HG03095 (cell line): Measurements from ENCODE around the gene SLC6A19.
"Not testable (repeated sequence)": the region's sequence is repeated elsewhere in the genome, so short reads cannot be mapped to it uniquely, and the experiment has no call there.

Experiments
- ATAC-seq: cut with Tn5 transposase; IDR thresholded peaks from one replicate; pipeline ENCODE4 v1.9.1; 2021; ENCODE audit warnings: moderate library complexity; ENCODE audit not compliant: unreplicated experiment

SLC6A19 gene

DNA sequence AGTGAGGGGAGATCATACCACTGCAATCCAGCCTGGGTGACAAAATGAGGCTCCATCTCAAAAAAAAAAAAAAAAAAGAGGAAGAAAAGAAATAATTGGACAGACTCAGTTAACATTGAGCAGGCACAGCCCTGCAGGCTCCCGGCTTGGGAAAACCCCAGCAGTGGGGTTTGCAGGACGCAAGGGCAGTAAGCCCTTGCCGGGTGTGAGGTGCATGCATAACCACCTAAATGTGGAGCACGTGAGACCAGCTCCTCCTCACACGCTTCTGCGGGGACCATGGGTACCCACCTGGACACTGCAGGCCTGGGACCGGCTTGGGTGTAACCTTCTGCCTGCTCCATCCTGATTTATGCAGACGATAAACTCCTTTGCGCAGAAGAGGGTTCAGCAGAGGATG is 19.0 kb downstream of the SLC6A19 start:
- no peak for ATAC-seq

DNA sequence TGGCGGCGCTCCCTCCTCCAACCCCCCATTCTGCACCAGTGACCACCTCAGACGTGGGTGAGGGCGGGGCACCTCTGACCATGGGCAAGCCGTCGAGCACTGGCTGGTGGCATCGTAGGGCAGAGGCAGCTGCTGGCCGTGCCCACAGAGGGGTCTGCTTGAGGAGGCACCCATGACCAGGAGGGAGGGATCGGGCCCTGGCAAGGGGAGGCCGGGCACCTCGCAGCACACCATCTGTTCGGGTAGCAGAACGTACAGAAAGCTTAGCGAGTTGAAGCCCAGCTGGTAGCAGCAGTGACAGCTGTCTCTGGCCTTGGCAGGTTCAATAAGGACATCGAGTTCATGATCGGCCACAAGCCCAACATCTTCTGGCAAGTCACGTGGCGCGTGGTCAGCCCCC is 19.4 kb downstream of the SLC6A19 start:
- ATAC-seq = no peak

DNA sequence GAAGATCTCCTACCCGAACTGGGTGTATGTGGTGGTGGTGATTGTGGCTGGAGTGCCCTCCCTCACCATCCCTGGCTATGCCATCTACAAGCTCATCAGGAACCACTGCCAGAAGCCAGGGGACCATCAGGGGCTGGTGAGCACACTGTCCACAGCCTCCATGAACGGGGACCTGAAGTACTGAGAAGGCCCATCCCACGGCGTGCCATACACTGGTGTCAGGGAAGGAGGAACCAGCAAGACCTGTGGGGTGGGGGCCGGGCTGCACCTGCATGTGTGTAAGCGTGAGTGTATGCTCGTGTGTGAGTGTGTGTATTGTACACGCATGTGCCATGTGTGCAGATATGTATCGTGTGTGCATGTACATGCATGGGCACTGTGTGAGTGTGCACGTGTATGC is 20.3 kb downstream of the SLC6A19 start:
- no peak for ATAC-seq

DNA sequence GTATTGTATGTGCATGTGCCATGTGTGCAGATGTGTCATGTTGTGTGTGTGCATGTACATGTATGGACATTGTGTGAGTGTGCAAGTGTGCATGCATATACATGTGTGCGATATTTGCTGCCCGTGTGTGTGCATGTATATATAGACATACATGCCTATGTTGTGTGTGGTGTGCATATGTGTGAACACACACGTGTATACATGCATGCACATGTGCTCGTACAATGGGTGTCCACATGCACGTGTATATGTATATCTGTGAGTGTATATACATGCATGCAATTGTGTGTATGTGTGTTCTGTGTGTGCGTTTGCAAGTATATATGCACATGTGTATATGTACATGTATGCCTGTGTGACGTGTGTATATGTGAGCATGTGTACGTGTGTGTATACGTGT is 20.8 kb downstream of the SLC6A19 start:
- no peak for ATAC-seq

DNA sequence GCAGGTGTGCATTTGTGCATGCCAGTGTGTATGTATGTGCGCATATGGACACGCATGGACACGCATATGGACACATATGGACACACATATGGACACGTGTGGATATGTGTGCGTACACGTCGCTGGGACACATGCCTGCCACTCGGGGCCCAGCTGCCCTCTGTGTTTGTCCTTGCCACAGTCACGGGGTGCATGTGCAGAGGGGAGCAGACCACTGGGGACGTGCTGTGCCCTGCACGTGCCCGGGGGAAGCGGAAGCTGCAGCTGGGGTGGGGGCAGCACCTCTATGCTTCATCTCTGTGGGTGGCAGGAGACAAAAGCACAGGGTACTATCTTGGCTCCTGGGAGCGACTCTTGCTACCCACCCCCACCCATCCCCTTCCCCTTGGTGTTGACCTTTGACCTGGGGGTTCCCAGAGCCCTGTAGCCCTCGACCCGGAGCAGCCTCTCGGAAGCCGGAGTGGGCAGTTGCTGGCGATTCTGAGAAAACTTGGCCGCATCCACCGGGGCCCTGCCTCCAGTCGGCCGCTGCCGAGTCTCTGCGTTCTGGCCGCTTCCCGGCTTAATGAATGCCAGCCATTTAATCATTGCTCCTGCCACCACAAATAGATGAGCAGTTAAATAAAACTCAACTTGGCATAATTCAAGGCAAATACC is 21.4 kb downstream of the SLC6A19 start:
- ATAC-seq = no peak

DNA sequence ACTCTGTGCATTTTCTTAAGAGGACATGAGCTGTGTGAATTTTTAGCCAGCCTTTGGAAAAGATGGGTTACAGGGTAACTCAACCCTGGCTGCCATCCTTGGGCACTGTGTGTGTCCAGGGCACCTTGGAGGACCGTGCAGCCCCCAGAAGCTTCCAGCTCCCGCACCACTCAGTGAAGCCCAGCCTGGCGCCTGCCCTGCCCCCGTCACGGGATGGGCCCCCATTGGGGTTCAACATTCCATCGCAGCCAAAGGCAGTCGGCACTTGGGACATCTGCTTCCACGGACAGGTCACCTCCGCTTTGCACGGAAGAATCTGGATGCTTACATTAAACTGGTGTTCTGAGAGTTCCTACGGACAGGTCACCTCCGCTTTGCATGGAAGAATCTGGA is 21.9 kb downstream of the SLC6A19 start:
- no peak for ATAC-seq

DNA sequence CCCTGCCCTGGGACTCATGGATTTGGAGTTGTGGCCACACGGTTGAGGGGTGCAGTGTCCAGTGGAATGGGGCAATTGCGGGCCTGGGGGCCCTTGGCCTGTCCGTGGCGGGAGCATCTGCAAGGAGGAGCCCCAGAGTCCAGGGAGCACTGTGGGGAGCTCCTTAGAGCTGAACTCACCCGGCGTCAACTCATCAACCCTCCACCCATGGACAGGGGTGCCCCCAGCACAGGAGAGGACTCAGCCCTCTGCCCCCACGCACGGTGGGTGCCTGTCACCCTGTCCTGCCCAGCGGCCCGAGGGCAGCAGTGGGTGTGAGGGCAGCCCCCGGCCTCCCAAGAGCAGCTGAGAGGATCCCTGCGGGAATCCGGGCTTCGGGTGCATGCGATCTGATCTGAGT is 23.2 kb downstream of the SLC6A19 start:
- ATAC-seq = no peak

DNA sequence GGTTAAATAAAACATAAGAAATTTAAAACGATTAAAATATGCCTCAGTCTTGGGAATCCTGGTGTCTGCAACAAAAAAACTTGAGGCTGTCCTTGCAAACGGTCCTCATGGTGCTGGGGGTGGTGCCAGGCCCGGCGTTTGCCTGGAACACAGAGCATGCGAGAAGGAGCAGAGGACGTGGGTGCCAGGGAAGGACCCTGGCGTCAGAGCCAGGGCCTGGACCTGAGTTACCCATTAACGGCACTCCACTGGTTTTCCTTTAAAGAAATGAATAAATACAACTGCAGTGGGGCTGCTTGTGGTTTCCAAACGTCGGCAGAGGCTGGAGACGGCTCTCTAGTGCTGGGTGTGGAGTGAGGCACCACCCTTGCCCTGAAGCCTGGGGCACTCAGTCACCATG is 23.7 kb downstream of the SLC6A19 start, which contains the start of gene SLC6A18:
TSS of gene SLC6A18 (plus strand) at position 301 of the 400 bp plus-strand sequence. CDS start at position 398, 97 bp downstream.
- ATAC-seq = no peak

DNA sequence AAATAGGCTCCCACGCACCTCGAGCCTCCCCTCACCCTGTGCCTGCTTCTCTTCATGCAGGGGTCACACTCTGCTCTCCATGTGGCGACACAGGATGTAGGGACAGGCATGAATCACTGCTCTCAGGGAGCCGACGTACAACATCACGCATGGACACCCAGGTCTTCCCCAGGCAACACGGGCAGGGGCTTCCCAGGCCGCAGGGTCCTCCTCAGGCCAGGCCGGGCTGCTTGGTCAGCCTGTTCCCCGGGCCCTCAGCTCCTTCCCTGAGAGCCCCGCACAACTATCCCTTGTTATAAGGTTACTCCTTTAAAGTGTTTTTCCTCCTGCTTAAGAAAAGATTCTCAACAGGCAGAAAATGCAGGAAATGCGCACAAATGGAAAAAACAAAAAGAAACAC is 24.8 kb downstream of the SLC6A19 start:
- no peak for ATAC-seq

DNA sequence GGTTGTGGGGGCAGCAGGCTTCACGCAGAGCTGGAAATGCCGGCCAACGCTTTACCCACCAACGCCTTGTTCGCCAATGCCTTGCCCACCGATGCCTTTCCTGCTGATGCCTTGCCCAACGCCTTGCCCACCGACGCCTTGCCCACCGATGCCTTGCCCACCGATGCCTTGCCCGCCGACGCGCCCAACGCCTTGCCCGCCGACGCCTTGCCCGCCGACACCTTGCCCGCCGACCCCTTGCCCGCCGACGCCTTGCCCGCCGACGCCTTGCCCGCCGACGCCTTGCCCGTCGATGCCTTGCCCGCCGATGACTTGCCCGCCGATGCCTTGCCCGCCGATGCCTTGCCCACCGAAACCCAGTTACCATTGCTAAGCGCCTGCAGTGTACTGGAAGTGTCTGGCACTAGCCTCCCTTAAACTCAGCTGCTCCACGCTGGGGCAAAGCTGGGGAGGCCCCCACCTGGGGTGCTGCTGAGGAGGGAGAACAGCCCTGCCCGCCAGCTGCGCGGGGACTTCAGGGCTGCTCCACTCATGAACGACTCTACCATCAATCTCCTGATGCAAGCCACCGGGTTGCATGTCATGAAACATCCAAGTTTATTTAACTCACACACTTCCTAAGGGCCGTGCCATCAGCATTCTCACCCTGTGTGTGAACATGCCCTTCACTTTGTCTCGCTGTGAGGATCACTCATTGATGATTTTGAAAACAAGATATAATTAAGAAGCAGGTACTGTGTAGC is 25.6 kb downstream of the SLC6A19 start:
- no peak for ATAC-seq

DNA sequence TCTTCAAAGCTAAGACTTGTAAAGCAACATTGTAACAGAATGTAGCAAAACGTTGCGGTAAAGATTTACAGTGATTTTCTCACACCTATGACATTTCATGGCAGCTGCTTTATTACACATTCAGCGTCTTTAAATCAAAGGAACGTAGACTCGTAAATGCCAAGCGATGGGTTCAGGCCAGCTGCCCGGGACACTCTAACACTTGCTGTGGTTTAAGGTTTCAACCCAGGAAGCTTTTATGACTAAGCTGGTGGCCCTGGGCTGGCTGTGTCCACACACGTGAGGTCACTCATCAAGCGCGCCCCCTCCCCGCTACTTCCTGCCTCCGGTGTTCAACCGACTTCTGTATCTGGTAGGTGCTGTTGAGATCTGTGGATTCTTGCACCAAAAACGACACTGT is 26.3 kb downstream of the SLC6A19 start:
- ATAC-seq = no peak

DNA sequence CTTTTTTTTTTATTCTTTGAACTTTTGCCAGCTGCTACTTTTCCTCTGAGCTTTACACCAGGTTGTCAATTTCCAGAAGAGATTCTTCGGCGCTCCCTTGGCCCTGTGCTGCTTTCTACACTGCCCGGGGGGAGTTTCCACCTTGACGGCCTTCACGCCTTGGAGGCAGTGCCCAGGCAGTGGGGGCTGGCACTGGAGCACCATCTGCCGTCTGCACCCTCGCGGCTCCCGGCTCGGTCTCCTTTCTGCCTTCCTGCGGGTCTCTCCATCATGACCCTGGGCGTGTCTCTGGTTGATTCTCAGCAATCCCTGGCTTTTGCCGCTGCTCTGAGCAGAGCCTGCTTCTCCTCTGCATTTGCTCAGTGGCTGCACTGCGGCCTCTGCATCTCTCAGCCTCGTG is 26.7 kb downstream of the SLC6A19 start:
- ATAC-seq = no peak

DNA sequence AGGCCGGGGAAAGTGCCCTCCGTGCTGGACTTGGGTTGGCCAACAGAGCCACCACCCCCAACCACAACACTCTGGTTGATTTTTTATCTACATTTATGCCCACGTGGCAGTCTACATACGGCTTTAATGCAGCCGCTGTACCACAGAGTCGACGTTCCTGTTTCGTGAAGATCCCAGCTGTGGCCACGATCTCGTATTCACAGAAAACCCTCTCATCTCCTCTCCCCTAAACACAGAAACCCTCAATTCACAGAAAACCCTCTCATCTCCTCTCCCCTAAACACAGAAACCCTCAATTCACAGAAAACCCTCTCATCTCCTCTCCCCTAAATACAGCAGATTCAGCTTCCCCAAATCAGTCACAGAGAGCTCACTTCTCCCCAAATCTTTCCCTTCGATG is 27.6 kb downstream of the SLC6A19 start:
- not testable (repeated sequence) for ATAC-seq

DNA sequence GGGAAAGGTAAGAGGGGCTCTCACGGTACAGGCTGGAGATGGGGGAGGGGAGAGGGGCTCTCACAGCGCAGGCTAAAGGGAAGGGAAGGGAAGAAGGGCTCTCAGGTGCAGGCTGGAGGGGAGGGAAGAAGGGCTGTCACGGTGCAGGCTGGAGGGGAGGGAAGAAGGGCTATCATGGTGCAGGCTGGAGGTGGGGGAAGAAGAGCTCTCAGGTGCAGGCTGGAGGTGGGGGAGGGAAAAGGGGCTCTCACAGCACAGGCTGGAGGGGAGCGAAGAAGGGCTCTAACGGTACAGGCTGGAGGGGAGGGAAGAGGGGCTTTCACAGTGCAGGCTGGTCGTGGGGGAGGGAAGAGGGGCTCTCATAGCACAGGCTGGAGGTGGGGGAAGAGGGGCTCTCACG is 28.4 kb downstream of the SLC6A19 start:
- ATAC-seq = no peak

DNA sequence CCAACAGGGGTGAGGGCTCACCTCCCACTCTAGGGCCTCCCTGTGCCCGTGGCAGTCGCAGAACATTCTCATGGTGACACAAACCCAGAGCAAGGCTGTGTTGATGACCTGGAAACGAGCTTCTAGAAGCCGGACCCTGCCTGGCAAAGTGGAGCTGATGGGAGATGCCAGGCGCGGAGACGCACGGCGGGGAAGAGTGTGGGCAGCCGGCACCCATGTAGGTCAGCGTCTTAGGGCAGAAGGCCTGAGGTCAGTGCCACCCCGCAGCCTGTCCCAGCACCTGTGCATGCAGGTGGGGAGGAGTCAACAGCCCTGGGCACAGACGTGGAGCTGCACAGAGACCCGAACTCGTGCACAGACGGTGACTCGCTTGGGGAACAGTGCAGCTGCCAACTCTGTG is 29.2 kb downstream of the SLC6A19 start:
- ATAC-seq = no peak

DNA sequence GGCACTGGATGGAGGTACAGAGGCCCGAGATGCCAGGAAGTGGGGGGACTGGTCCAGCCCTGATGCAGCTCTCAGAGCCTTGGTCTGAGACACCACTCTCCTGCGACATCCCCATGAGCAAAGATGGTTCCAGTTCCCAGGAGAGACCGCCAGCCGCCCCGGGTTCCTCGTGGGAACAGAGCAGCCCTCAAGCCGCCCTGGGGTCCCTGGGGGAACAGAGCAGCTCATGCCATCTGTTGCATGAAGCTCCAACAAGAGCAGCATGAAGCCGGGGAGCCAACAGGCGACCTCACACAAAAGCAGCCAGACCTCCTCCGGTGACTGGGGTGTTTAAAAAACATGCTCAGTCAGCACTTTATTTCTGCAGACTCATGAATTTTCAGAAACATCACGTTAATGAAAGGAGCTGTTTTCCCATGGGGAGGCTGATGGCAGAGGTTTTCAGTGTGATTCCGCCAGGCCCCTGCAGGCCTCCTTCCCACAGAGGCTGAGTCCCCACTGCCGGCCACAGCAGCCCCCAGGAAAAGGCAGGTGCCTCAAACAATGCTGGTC is 30.0 kb downstream of the SLC6A19 start:
- no peak for ATAC-seq

DNA sequence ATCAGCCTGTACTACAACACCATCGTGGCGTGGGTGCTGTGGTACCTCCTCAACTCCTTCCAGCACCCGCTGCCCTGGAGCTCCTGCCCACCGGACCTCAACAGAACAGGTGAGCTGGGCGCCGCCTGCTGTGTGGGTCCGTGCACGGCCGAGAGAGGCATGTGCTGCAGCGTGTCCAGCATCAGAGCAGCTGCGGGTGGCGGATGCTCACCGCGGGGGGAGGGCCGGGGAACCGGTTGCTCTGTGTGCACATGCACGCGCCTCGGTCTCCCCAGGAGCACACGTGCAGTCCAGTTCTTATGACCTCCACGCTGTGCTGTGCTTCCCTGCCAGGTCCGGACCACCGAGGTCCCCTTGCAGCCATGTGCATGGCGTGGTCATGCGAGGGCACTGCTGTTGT is 31.4 kb downstream of the SLC6A19 start:
- ATAC-seq = no peak

DNA sequence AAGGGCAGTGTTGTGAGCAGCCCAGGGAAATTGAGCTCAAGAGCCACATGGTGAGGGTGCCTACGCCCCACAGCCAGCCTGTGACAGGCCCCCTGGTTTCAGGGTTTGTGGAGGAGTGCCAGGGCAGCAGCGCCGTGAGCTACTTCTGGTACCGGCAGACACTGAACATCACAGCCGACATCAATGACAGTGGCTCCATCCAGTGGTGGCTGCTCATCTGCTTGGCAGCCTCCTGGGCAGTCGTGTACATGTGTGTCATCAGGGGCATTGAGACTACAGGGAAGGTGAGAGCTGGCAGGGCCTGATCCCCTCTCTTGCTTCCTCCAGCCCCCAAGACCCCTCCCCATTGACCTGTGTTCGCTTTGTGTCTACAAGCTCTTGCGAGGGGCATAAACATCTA is 34.0 kb downstream of the SLC6A19 start:
- ATAC-seq = no peak

DNA sequence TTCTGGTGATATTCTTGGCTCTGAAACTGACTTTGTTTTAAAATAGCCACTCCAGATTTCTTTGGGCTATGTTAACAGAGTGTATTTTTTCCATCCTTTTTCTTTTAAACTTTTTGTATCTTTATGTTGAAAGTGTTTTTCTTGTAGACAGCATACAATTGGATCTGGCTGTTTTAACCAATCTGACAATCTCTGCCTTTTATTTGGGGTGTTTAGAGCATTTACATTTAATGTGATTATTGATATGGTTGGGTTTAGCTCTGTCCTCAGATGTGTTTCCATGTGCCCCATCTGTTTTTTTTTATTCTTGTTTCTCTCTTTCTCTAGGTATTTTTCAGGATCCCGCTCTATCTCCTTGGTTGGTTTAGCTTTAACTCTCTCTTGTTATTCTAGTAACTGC is 34.4 kb downstream of the SLC6A19 start:
- ATAC-seq = no peak

DNA sequence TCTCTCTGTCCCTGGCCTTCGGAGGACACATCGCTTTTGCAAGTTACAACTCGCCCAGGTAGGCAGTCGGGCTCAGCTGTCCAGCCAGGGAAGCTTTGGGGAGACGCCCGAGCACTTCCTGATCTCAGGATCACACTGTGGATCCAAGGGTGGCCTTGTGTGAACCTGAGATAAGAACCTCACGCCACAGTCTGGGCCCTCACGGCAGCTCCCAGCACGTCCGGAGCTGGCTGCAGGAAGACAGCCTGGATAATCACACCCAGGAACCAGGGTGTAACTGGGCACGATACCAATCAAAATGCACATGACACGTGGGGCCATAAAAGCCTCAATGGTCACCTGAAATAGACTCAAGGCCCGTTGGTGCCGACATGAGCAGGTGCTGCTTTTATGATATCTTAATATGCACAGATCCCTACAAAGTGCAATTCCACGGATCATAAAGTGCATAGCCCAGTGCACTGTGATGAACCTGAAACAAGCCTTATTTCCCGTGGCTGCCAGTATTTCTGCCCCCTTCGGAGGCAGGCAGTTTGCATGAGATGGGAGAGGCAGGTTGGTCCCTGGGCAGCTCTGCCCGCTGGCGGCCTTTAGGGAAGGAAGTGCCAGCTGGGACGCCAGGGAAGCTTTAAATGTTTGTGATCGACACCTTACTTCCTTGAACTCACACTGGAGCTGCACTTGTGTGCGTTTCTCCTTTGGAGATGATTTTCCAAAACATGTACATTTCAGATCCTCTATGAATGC is 38.3 kb downstream of the SLC6A19 start:
- no peak for ATAC-seq

DNA sequence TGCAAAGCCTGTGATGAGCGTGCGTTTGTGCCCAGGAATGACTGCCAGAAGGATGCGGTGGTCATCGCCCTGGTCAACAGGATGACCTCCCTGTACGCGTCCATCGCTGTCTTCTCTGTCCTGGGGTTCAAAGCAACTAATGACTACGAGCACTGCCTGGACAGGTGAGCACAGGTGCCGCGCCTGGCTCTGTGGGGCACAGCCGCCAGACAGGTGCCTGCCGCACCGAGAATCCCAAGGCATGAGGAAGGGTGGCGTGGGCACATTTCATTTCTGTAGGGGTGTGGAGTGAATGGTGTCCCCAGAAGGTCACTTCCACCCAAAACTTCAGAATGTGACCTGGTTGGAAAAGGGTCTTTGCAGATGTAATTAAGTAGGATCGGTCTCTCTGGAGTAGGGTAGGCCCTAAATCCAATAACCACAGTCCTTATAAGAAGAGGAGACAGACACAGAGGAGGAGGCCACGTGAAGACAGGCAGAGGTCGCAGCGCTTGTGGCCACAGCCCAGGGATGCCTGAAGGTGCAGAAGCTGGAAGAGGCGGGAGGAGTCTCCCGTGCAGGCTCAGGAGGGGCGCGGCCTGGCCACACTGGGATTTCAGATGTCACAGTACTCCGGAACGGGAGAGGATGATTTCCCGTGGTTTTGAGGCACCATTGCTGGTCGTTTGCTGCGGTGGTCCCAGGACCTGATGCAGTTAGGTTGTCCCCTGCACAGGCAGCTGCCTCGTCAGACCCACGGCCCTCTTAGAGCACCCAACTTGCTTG is 39.3 kb downstream of the SLC6A19 start:
- no peak for ATAC-seq
